H9 (cell line): Measurements from ENCODE around the gene AMBRA1. TPM values are rescaled to one million over a fixed set of nuclear protein-coding genes. Genes with fewer than 3 reads are reported as not detected.
A peak's percentile ranks its signal among the peaks of the same experiment; 100 is the strongest.

Source experiments
- DNase-seq: peaks from one replicate; pipeline ENCODE4 v3.0.0-alpha.2; 2017
- H2AFZ ChIP-seq: one replicate; pipeline ENCODE4 v1.6.1; 2013; ENCODE audit warnings: mild to moderate bottlenecking, low read length, control low read depth, moderate library complexity
- H2AK5ac ChIP-seq: 2 replicates; pipeline ENCODE4 v1.6.1; 2013; ENCODE audit warnings: low read length, control low read depth, mixed read lengths; ENCODE audit not compliant: insufficient read length
- H2BK120ac ChIP-seq: one replicate; pipeline ENCODE4 v1.6.1; 2013; ENCODE audit warnings: low read depth, mild to moderate bottlenecking, low read length, control low read depth, inconsistent platforms; ENCODE audit not compliant: poor library complexity, severe bottlenecking
- H2BK12ac ChIP-seq: 2 replicates; pipeline ENCODE4 v1.6.1; 2013; ENCODE audit warnings: low read length, control low read depth, mixed read lengths, low read depth; ENCODE audit not compliant: insufficient read length
- H2BK15ac ChIP-seq: 2 replicates; pipeline ENCODE4 v1.6.1; 2013; ENCODE audit warnings: low read depth, low read length, control low read depth
- H2BK20ac ChIP-seq: one replicate; pipeline ENCODE4 v1.6.1; 2013; ENCODE audit warnings: low read depth, mild to moderate bottlenecking, low read length, control low read depth, inconsistent platforms; ENCODE audit not compliant: poor library complexity, severe bottlenecking
- H2BK5ac ChIP-seq: 2 replicates; pipeline ENCODE4 v1.6.1; 2013; ENCODE audit warnings: low read length, control low read depth, mixed read lengths; ENCODE audit not compliant: insufficient read length
- H3K14ac ChIP-seq: 2 replicates; pipeline ENCODE4 v1.6.1; 2013; ENCODE audit warnings: low read length, control low read depth; ENCODE audit not compliant: insufficient read depth
- H3K18ac ChIP-seq: 2 replicates; pipeline ENCODE4 v1.6.1; 2013; ENCODE audit warnings: low read depth, mild to moderate bottlenecking, mixed read lengths, low read length, control low read depth; ENCODE audit not compliant: insufficient read length
- H3K23ac ChIP-seq: 2 replicates; pipeline ENCODE4 v1.6.1; 2013; ENCODE audit warnings: low read length, control low read depth, mixed read lengths, low read depth; ENCODE audit not compliant: insufficient read length
- H3K23me2 ChIP-seq: 2 replicates; pipeline ENCODE4 v1.6.1; 2013; ENCODE audit warnings: low read depth, mild to moderate bottlenecking, mixed read lengths, low read length, control low read depth; ENCODE audit not compliant: insufficient read length, poor library complexity, severe bottlenecking
- H3K27ac ChIP-seq: 2 replicates; pipeline ENCODE4 v1.5.1; 2013; ENCODE audit warnings: low read length, control low read depth, mixed read lengths, low read depth; ENCODE audit not compliant: insufficient read length
- H3K27me3 ChIP-seq: 2 replicates; pipeline ENCODE4 v1.6.1; 2013; ENCODE audit warnings: low read length, control low read depth, inconsistent platforms; ENCODE audit not compliant: insufficient read depth
- H3K4ac ChIP-seq: 2 replicates; pipeline ENCODE4 v1.6.1; 2013; ENCODE audit warnings: low read depth, mild to moderate bottlenecking, control low read depth, inconsistent platforms, low read length, moderate library complexity
- H3K4me1 ChIP-seq: 2 replicates; pipeline ENCODE4 v1.6.1; 2013; ENCODE audit warnings: low read length, control low read depth, inconsistent platforms; ENCODE audit not compliant: insufficient read depth
- H3K4me2 ChIP-seq: 2 replicates; pipeline ENCODE4 v1.6.1; 2013; ENCODE audit warnings: low read length, control low read depth, mixed read lengths; ENCODE audit not compliant: insufficient read length, insufficient read depth
- H3K56ac ChIP-seq: 2 replicates; pipeline ENCODE4 v1.6.1; 2013; ENCODE audit warnings: low read depth, mild to moderate bottlenecking, mixed read lengths, low read length, control low read depth; ENCODE audit not compliant: insufficient read length
- H3K79me1 ChIP-seq: 2 replicates; pipeline ENCODE4 v1.6.1; 2013; ENCODE audit warnings: low read depth, mild to moderate bottlenecking, moderate library complexity, low read length, control low read depth, inconsistent platforms; ENCODE audit not compliant: insufficient read depth, poor library complexity, severe bottlenecking
- H3K79me2 ChIP-seq: 2 replicates; pipeline ENCODE4 v1.6.1; 2013; ENCODE audit warnings: low read length, control low read depth, inconsistent platforms; ENCODE audit not compliant: insufficient read depth
- H3K9ac ChIP-seq: 2 replicates; pipeline ENCODE4 v1.6.1; 2013; ENCODE audit warnings: low read length, control low read depth, mixed read lengths; ENCODE audit not compliant: insufficient read length; ENCODE audit errors: extremely low read depth
- H3K9me3 ChIP-seq: one replicate; pipeline ENCODE4 v1.6.1; 2013; ENCODE audit warnings: low read depth, low read length, inconsistent platforms; ENCODE audit not compliant: control insufficient read depth
- H3T11ph ChIP-seq: one replicate; pipeline ENCODE4 v1.6.1; 2013; ENCODE audit warnings: mild to moderate bottlenecking, low read length, control low read depth, inconsistent platforms
- H4K20me1 ChIP-seq: one replicate; pipeline ENCODE4 v1.6.1; 2013; ENCODE audit not compliant: control insufficient read depth, insufficient read length, insufficient read depth
- H4K5ac ChIP-seq: 2 replicates; pipeline ENCODE4 v1.6.1; 2013; ENCODE audit warnings: low read depth, mild to moderate bottlenecking, mixed read lengths, low read length, control low read depth; ENCODE audit not compliant: insufficient read length
- H4K8ac ChIP-seq: replicated peaks from 2 replicates; pipeline ENCODE4 v1.6.1; 2013; ENCODE audit warnings: low read length, control low read depth, mixed read lengths, low read depth; ENCODE audit not compliant: insufficient read length
- H4K91ac ChIP-seq: 2 replicates; pipeline ENCODE4 v1.6.1; 2013; ENCODE audit warnings: low read depth, mild to moderate bottlenecking, moderate library complexity, mixed read lengths, low read length, control low read depth; ENCODE audit not compliant: insufficient read length
- H3K27ac Mint-ChIP-seq, 3 experiments: 2 replicates in 2 of 3; 3 replicates in 1 of 3; pipeline ENCODE4 v1.8.0; 2020 to 2021; ENCODE audit warnings: mixed read lengths in 3 of 3, mild to moderate bottlenecking in 1 of 3, moderate library complexity in 1 of 3
- H3K27me3 Mint-ChIP-seq: 2 replicates; pipeline ENCODE4 v1.8.0; 2021; ENCODE audit warnings: low read depth, mild to moderate bottlenecking, moderate library complexity, mixed read lengths
- H3K36me3 Mint-ChIP-seq, 3 experiments: 2 replicates in 2 of 3; 3 replicates in 1 of 3; pipeline ENCODE4 v1.8.0; 2020 to 2021; ENCODE audit warnings: low read depth in 3 of 3, mixed read lengths in 3 of 3; ENCODE audit not compliant: insufficient read depth in 1 of 3
- H3K4me1 Mint-ChIP-seq, 2 experiments: 2 replicates each; pipeline ENCODE4 v1.8.0; 2020; ENCODE audit warnings: mixed read lengths in 2 of 2
- H3K4me3 Mint-ChIP-seq, 2 experiments: 2 replicates in 1 of 2; 3 replicates in 1 of 2; pipeline ENCODE4 v1.8.0; 2020 to 2021; ENCODE audit warnings: mild to moderate bottlenecking in 2 of 2, mixed read lengths in 2 of 2, moderate library complexity in 1 of 2
- H3K9me3 Mint-ChIP-seq, 2 experiments: 2 replicates in 1 of 2; 3 replicates in 1 of 2; pipeline ENCODE4 v1.8.0; 2020; ENCODE audit warnings: mild to moderate bottlenecking in 2 of 2, mixed read lengths in 2 of 2, moderate library complexity in 1 of 2
- CTCF ChIP-seq: fragments of 200-600 bp; sonication (generic); conservative IDR thresholded peaks from 3 replicates; pipeline ENCODE4 v1.8.0; 2021; ENCODE audit warnings: antibody characterized with exemption, mild to moderate bottlenecking
- WGBS: extraction: QIAGEN DNeasy Blood & Tissue Kit; methylation state at CpG from one replicate; pipeline ENCODE4 v1.1.7; 2013; ENCODE audit warnings: missing lambda C conversion rate, low lambda C conversion rate, mixed read lengths; ENCODE audit not compliant: insufficient read length; ENCODE audit errors: extremely low coverage; 5-methylcytosine and 5-hydroxymethylcytosine counted together
- total RNA-seq: library from RNA; stranded (reverse); gene quantifications from 2 replicates; pipeline ENCODE4 v1.2.1, GENCODE V29; 2021

AMBRA1 gene
- total RNA-seq, 1 experiment from 2014 or later = 37.5 TPM

- no peak overlapping the region for H2BK5ac ChIP-seq
- no peaks in the 10 kb centered on the region for H3K79me2 ChIP-seq
- H3K18ac ChIP-seq = no peak overlapping the region
- H3T11ph ChIP-seq = no peak overlapping the region
- H4K8ac ChIP-seq = no peak overlapping the region
- no peak overlapping the region for H2BK120ac ChIP-seq
- no peaks in the 10 kb centered on the region for H3K79me1 ChIP-seq
- H3K27ac Mint-ChIP-seq = 0 out of 7 replicates have a peak overlapping the region, but pooled peaks of 1 of the 3 experiments have one; percentile 15
- no peak overlapping the region for H3K14ac ChIP-seq
- H2AFZ ChIP-seq = no peak overlapping the region
- no peaks in the 10 kb centered on the region for H3K9me3 Mint-ChIP-seq
- H2BK20ac ChIP-seq = no peak overlapping the region
- H3K4ac ChIP-seq = no peak overlapping the region
- H3K27me3 ChIP-seq = no peaks in the 10 kb centered on the region
- no peak overlapping the region for H4K5ac ChIP-seq
- H4K91ac ChIP-seq = no peak overlapping the region
- no peak overlapping the region for H3K4me2 ChIP-seq
- no peak overlapping the region for H3K23ac ChIP-seq
- H3K4me1 ChIP-seq = no peaks in the 10 kb centered on the region
- H2BK15ac ChIP-seq = no peak overlapping the region
- no peaks in the 10 kb centered on the region for H3K4me1 Mint-ChIP-seq
- no peak overlapping the region for H3K56ac ChIP-seq
- H3K4me3 Mint-ChIP-seq = no peak overlapping the region
- H3K9me3 ChIP-seq = no peaks in the 10 kb centered on the region
- no peaks in the 10 kb centered on the region for H3K23me2 ChIP-seq
- no peak for DNase-seq
- no peak overlapping the region for H3K9ac ChIP-seq
- no peak overlapping the region for H3K27ac ChIP-seq
- H2BK12ac ChIP-seq = no peak overlapping the region
- WGBS = no CpG with 5 or more reads among the region's 15 CpGs
- no peaks in the 10 kb centered on the region for H3K27me3 Mint-ChIP-seq
- no peaks in the 10 kb centered on the region for H4K20me1 ChIP-seq
- no peak overlapping the region for H2AK5ac ChIP-seq
- TF ChIP-seq CTCF = no peak
- H3K36me3 Mint-ChIP-seq = peaks cover 0 to 2% (median 0%) of the 10 kb centered on the region in 3 experiments; a peak in 2 of 7 replicates
Observed at GRCh38 chr11:46603704-46604308, 10.0 kb upstream of the AMBRA1 start.
